HG02678 (cell line): ENCODE measurements around the gene ANAPC2.

Experiments used
- ATAC-seq: cut with Tn5 transposase; IDR thresholded peaks from one replicate; pipeline ENCODE4 v1.9.1; 2021; ENCODE audit warnings: mild to moderate bottlenecking, moderate library complexity; ENCODE audit not compliant: unreplicated experiment

ANAPC2 gene

DNA sequence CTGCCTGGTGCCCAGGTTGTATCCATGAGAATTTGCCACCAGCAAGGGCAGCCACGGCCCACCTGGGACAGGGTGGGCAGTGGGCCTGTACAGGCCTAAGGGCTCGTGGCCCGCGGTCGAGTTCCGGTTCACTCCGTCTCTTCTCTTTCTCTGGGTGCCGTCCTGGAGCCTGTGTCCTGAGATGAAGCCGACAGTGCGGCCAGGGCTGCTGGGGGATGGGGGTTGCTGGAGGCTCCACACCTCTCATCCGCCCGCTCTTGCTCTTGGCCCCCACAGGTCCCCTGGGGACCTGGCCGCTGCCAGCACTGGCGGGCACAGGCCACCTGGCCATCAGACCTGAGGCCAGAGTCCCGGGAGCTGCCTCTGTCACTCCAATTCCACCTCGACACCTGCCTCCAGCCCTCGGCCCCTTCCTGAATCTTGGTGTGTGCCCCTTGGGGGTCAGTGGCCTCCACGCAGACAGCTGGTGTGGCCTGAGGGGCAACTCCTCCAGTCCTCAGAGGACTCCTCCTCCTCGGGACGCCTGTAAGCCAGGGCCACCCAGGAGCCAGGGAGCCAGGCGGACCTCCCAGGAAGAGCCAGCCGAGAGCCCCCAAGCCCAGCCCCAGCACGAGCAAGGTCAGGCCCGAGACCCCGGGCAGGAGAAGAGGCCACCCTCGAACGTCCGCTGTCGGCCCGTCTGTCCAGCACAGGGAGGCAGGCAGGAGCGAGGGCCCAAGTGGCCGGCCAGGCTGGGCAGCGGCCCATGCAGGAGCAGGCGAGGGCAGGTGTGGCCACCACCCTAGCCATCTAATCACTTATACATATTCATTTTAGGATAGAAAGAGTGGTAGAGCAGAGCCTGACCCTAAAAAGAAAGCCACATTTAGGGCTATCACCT, 23.8 kb downstream of the ANAPC2 start:
- ATAC-seq, result no peak

DNA sequence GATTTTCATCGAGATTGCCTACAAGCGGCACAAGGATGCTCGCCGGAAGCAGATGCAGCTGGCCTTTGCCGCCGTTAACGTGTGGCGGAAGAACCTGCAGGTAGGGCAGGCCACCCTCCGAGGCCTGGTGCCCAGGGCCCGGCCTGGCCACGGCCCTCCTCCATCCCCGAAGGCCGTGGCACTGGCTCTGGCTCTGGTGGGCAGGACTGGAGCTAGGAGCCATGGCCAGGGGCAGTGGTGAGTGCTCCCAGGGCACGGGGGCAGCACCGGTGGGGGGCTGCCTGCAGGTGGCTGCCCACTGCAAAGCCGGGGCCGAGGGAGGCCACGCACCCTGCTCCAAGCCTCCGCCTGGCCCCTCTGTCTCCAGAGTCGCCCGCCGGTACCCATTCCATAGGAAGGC, 24.6 kb downstream of the ANAPC2 start:
- ATAC-seq, result no peak

- no peak for ATAC-seq
Observed at GRCh38 chr9:137163365-137163715, 25.0 kb downstream of the ANAPC2 start.

GRCh38 chr9:137162505-137163364, 25.6 kb downstream of the ANAPC2 start:
- no peak for ATAC-seq

- ATAC-seq, result no peak
Observed at GRCh38 chr9:137161558-137162486, 26.5 kb downstream of the ANAPC2 start.

GRCh38 chr9:137160716-137161557, 27.4 kb downstream of the ANAPC2 start:
- no peak for ATAC-seq

- ATAC-seq, result no peak
Observed at GRCh38 chr9:137160054-137160425, 28.3 kb downstream of the ANAPC2 start.

GRCh38 chr9:137159105-137160053, 29.0 kb downstream of the ANAPC2 start:
- no peak for ATAC-seq

GRCh38 chr9:137158625-137159024, 29.7 kb downstream of the ANAPC2 start:
- ATAC-seq, result no peak

DNA sequence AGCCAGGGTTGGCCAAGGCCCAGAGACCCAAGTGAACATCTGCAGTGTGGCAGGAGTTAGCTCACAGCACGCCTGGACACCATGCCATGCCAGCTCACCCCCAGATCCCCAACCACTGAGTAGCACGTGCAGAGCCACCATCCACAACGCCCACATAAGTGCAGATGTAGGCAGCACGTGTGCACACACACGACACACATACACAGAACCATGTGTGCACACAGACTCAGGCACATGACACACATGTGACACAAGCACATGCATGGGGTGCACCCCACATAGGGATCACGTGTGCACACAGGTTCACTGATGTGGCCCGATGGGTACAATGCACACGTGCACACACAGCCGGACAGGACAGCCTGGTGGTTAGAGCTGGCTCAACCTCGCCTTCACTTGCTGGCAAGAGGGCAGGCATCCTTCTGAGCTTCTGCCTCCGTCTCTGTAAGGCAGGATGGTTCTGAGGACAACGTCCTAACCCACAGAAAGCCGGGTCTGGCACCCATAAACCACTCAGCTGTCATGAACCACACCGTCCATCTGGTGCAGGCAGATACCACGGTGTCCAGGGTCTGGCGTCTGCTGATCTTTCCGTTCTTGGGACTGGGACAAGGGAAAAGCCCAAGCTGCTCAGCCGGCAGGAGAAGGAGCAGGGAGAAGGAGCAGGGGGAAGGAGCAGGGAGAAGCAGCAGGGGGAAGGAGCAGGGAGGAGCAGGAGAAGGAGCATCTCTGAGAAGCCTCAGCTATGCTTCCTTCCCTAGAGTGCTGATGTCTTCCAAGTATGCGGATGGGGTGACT, 30.5 kb downstream of the ANAPC2 start:
- no peak for ATAC-seq

GRCh38 chr9:137156567-137157375, 31.6 kb downstream of the ANAPC2 start:
- ATAC-seq, result no peak

- ATAC-seq, result no peak
Observed at GRCh38 chr9:137152844-137153405, 35.4 kb downstream of the ANAPC2 start.

- ATAC-seq, result peak; percentile 47
Observed at GRCh38 chr9:137150617-137151457, 37.5 kb downstream of the ANAPC2 start.

- ATAC-seq, result peak; percentile 25
Observed at GRCh38 chr9:137149942-137150616, 38.3 kb downstream of the ANAPC2 start.

GRCh38 chr9:137149363-137149762, 39.0 kb downstream of the ANAPC2 start:
- ATAC-seq, result no peak
